MCF 10A (cell line): ENCODE measurements around the gene ADAMTS4. TPM values are rescaled to one million over a fixed set of nuclear protein-coding genes. Genes with fewer than 3 reads are reported as not detected.

Source experiments
- BruUV-seq: library from RNA; stranded (reverse); fragments of 400-500 nt; replicated peaks from 2 replicates; lab custom pipeline; 2021; lab: Mats Ljungman, UMichigan
- CTCF ChIA-PET: fragments of 300-600 bp; sonication (Branson Sonifier 250); formaldehyde crosslinking; extraction: SDS; loops from one replicate; lab custom pipeline; 2021; ENCODE audit warnings: antibody characterized with exemption, inconsistent platforms; lab: Yijun Ruan, JAX
- POLR2A ChIA-PET: fragments of 300-600, 350-650 bp; sonication (Branson Sonifier 250); formaldehyde crosslinking; extraction: SDS; loops from one replicate; lab custom pipeline; 2020; ENCODE audit warnings: antibody characterized with exemption, inconsistent platforms; lab: Yijun Ruan, JAX
- DNase-seq: peaks from one replicate; pipeline ENCODE4 v3.0.0-alpha.2; 2018; ENCODE audit not compliant: unreplicated experiment
- H3K27ac Mint-ChIP-seq: one replicate; pipeline ENCODE4 v1.8.0; 2022; ENCODE audit warnings: mild to moderate bottlenecking, low read depth, mixed read lengths; ENCODE audit not compliant: unreplicated experiment
- H3K27me3 Mint-ChIP-seq: one replicate; pipeline ENCODE4 v1.8.0; 2022; ENCODE audit warnings: mixed read lengths; ENCODE audit not compliant: insufficient read depth, unreplicated experiment
- H3K36me3 Mint-ChIP-seq: one replicate; pipeline ENCODE4 v1.8.0; 2022; ENCODE audit warnings: mild to moderate bottlenecking, moderate library complexity, mixed read lengths; ENCODE audit not compliant: insufficient read depth, unreplicated experiment
- H3K4me1 Mint-ChIP-seq: one replicate; pipeline ENCODE4 v1.8.0; 2022; ENCODE audit warnings: mixed read lengths; ENCODE audit not compliant: insufficient read depth, unreplicated experiment
- H3K4me3 Mint-ChIP-seq: one replicate; pipeline ENCODE4 v1.8.0; 2022; ENCODE audit warnings: mild to moderate bottlenecking, moderate library complexity, mixed read lengths; ENCODE audit not compliant: unreplicated experiment
- H3K9me3 Mint-ChIP-seq: one replicate; pipeline ENCODE4 v1.8.0; 2022; ENCODE audit warnings: mixed read lengths; ENCODE audit not compliant: unreplicated experiment
- CTCF ChIP-seq: fragments of 200-600 bp; IDR thresholded peaks from one replicate; pipeline ENCODE4 v1.8.0; 2022; ENCODE audit warnings: antibody characterized with exemption, mild to moderate bottlenecking; ENCODE audit not compliant: unreplicated experiment
- intact Hi-C: fragments of 100-400 bp; cut with micrococcal nuclease; formaldehyde crosslinking; loops from 2 replicates; pipeline ENCODE4 v1.14.1; 2022
- total RNA-seq: library from RNA; stranded (reverse); gene quantifications from 2 replicates; pipeline ENCODE4 v1.2.3, GENCODE V29; 2022

Gene ADAMTS4
- total RNA-seq, 1 experiment from 2014 or later, result not detected

GRCh38 chr1:161201836-161202712 lies 3.2 kb upstream of the ADAMTS4 start, which contains the start of gene NDUFS2:
Gene NDUFS2, plus strand, starts transcription at chr1:161202367. Its CDS starts 19 bp downstream, at chr1:161202386.
- peak within 1 kb of the TSS; percentile 96 for H3K27ac Mint-ChIP-seq
- no peaks in the 10 kb centered on the region for H3K9me3 Mint-ChIP-seq
- ChIA-PET CTCF (interaction anchor here (0.6 to 14.7 kb wide), 19 partner anchors 9 to 535 kb away, joined by 3 to 444 read pairs (median 5); partner anchors contain the start of genes APOA2, FCER1G, PCP4L1 and PPOX), POLR2A (interaction anchor here (0.6 to 6.1 kb wide), 50 partner anchors 10 to 940 kb away, joined by 3 to 81 read pairs (median 6); partner anchors contain the start of genes APOA2, B4GALT3, DCAF8 and DEDD)
- no peak for TF ChIP-seq CTCF
- DNase-seq, result peak; percentile 100
- intact Hi-C loops, result loop anchor here (2.0 kb wide), 2 partner anchors 23 to 35 kb away; partner anchors contain the start of gene PPOX
- peaks cover 66% of the 10 kb centered on the region for H3K4me1 Mint-ChIP-seq
- no peaks in the 10 kb centered on the region for H3K27me3 Mint-ChIP-seq
- H3K36me3 Mint-ChIP-seq, result peaks cover 45% of the 10 kb centered on the region
- no TSS peak for BruUV-seq
- H3K4me3 Mint-ChIP-seq, result peak within 1 kb of the TSS; percentile 85

GRCh38 chr1:161200992-161201835 lies 2.4 kb upstream of the ADAMTS4 start:
- TSS peak; percentile 95 for BruUV-seq
- no peaks in the 10 kb centered on the region for H3K9me3 Mint-ChIP-seq
- H3K4me1 Mint-ChIP-seq, result peaks cover 63% of the 10 kb centered on the region
- DNase-seq, result peak; percentile 38
- intact Hi-C loops, result no loop called here
- H3K27ac Mint-ChIP-seq, result peak overlapping the region; percentile 96
- TF ChIP-seq CTCF, result no peak
- ChIA-PET CTCF (interaction anchor here (0.6 to 14.7 kb wide), 18 partner anchors 8 to 536 kb away, joined by 3 to 444 read pairs (median 8); partner anchors contain the start of genes APOA2, FCER1G, PCP4L1 and PPOX), POLR2A (interaction anchor here (0.6 to 6.1 kb wide), 38 partner anchors 9 to 565 kb away, joined by 3 to 81 read pairs (median 7); partner anchors contain the start of genes APOA2, B4GALT3, DEDD and DUSP12)
- peak overlapping the region; percentile 85 for H3K4me3 Mint-ChIP-seq
- no peaks in the 10 kb centered on the region for H3K27me3 Mint-ChIP-seq
- peaks cover 36% of the 10 kb centered on the region for H3K36me3 Mint-ChIP-seq

- BruUV-seq, result no TSS peak
- DNase-seq, result no peak
- no peaks in the 10 kb centered on the region for H3K27me3 Mint-ChIP-seq
- peaks cover 59% of the 10 kb centered on the region for H3K4me1 Mint-ChIP-seq
- H3K27ac Mint-ChIP-seq, result peak overlapping the region; percentile 96
- intact Hi-C loops, result no loop called here
- TF ChIP-seq CTCF, result no peak
- ChIA-PET CTCF (interaction anchor here (0.5 to 14.7 kb wide), 9 partner anchors 7 to 792 kb away, joined by 3 to 444 read pairs (median 9); partner anchors contain the start of genes APOA2, FCER1G, PPOX and TOMM40L), POLR2A (interaction anchor here (0.9 to 6.1 kb wide), 15 partner anchors 8 to 189 kb away, joined by 3 to 58 read pairs (median 14); partner anchors contain the start of genes B4GALT3, DEDD, F11R and FCER1G)
- H3K9me3 Mint-ChIP-seq, result no peaks in the 10 kb centered on the region
- no peak overlapping the region for H3K4me3 Mint-ChIP-seq
- H3K36me3 Mint-ChIP-seq, result peaks cover 30% of the 10 kb centered on the region
Measured at GRCh38 chr1:161200421-161200991, 1.7 kb upstream of the ADAMTS4 start.
